OCI-LY7 (cell line): Measurements from ENCODE around the gene GPD1. TPM values are rescaled to one million over a fixed set of nuclear protein-coding genes. Genes with fewer than 3 reads are reported as not detected.

Experiments
- BruUV-seq: library from RNA; stranded (reverse); fragments of 400-500 nt; replicated peaks from 2 replicates; lab custom pipeline; 2021; lab: Mats Ljungman, UMichigan
- CTCF ChIA-PET: fragments of 300-600 bp; sonication (Branson Sonifier 250); formaldehyde crosslinking; loops from one replicate; lab custom pipeline; 2022; ENCODE audit warnings: antibody characterized with exemption; ENCODE audit not compliant: unreplicated experiment; lab: Charles Lee
- POLR2A ChIA-PET: fragments of 300-600 bp; sonication (Branson Sonifier 250); formaldehyde crosslinking; loops from one replicate; lab custom pipeline; 2022; ENCODE audit warnings: antibody characterized with exemption; lab: Charles Lee
- DNase-seq: peaks from one replicate; pipeline ENCODE4 v3.0.0-alpha.2; 2015; ENCODE audit warnings: low spot score
- H2AFZ ChIP-seq: fragments of 200-600 bp; sonication (generic), shearing (Covaris generic); 2 replicates; pipeline ENCODE4 v1.6.1; 2014; ENCODE audit warnings: mild to moderate bottlenecking, antibody characterized with exemption, low read length, moderate library complexity
- H3K27ac ChIP-seq: fragments of 200-600 bp; sonication (generic); 2 replicates; pipeline ENCODE4 v1.5.1; 2014; ENCODE audit warnings: mixed run types, low read depth, mild to moderate bottlenecking, moderate library complexity, low read length, inconsistent platforms; ENCODE audit not compliant: poor library complexity, severe bottlenecking
- H3K36me3 ChIP-seq: fragments of 200-600 bp; sonication (generic); 2 replicates; pipeline ENCODE4 v1.6.1; 2014; ENCODE audit warnings: mild to moderate bottlenecking, antibody characterized with exemption, low read length, moderate library complexity, mixed read lengths; ENCODE audit not compliant: insufficient read depth
- H3K4me1 ChIP-seq: fragments of 200-600 bp; sonication (generic); 2 replicates; pipeline ENCODE4 v1.5.1; 2014; ENCODE audit warnings: mild to moderate bottlenecking, low read length; ENCODE audit not compliant: insufficient read depth, poor library complexity, severe bottlenecking
- H3K4me2 ChIP-seq: fragments of 200-600 bp; sonication (generic); 2 replicates; pipeline ENCODE4 v1.6.1; 2014; ENCODE audit warnings: mild to moderate bottlenecking, low read length
- H3K4me3 ChIP-seq: fragments of 200-600 bp; sonication (generic); 2 replicates; pipeline ENCODE4 v1.5.1; 2014; ENCODE audit warnings: mild to moderate bottlenecking, low read depth, low read length; ENCODE audit not compliant: poor library complexity, severe bottlenecking
- H3K79me2 ChIP-seq: fragments of 200-600 bp; sonication (generic); 2 replicates; pipeline ENCODE4 v1.6.1; 2016; ENCODE audit warnings: low read depth, mild to moderate bottlenecking, low read length, moderate library complexity, mixed read lengths; ENCODE audit not compliant: insufficient read depth
- H3K9me2 ChIP-seq: fragments of 200-600 bp; sonication (generic); 2 replicates; pipeline ENCODE4 v1.6.1; 2016; ENCODE audit warnings: mild to moderate bottlenecking, low read length, mixed read lengths; ENCODE audit not compliant: insufficient read depth
- H3K9me3 ChIP-seq: fragments of 200-600 bp; sonication (generic); 2 replicates; pipeline ENCODE4 v1.6.1; 2014; ENCODE audit warnings: mild to moderate bottlenecking, mixed run types, low read length, mixed read lengths
- H4K20me1 ChIP-seq: fragments of 200-600 bp; sonication (generic); 2 replicates; pipeline ENCODE4 v1.6.1; 2014; ENCODE audit warnings: mild to moderate bottlenecking, antibody characterized with exemption, low read length, moderate library complexity, mixed read lengths; ENCODE audit not compliant: insufficient read depth
- CTCF ChIP-seq: fragments of 200-600 bp; sonication (generic); conservative IDR thresholded peaks from 2 replicates; pipeline ENCODE4 v1.5.1; 2014; ENCODE audit warnings: mild to moderate bottlenecking, antibody characterized with exemption, low read length, moderate library complexity, mixed read lengths
- EZH2phosphoT487 ChIP-seq: fragments of 200-600 bp; sonication (generic); IDR thresholded peaks from 2 replicates; pipeline ENCODE4 v1.6.1; 2018; ENCODE audit warnings: low read depth, borderline replicate concordance, mild to moderate bottlenecking, mixed run types, antibody characterized with exemption, low read length, moderate library complexity, mixed read lengths
- intact Hi-C: fragments of 100-400 bp; cut with micrococcal nuclease; formaldehyde crosslinking; loops from one replicate; pipeline ENCODE4 v1.10.0; 2022; ENCODE audit not compliant: unreplicated experiment
- total RNA-seq, 2 experiments: library from RNA; depleted of rRNA in 1 of 2; stranded (reverse); fragments of >200 nt in 1 of 2; shearing (Covaris generic) in 1 of 2; gene quantifications; 2 replicates each; pipeline ENCODE4 v1.2.3, GENCODE V29; 2014 to 2022

GPD1 gene
- total RNA-seq, 2 experiments from 2014 or later: 0.47 to 1.2 TPM

GRCh38 chr12:50119387-50119786 lies 15.6 kb downstream of the GPD1 start:
- no peak for DNase-seq
- Histone ChIP-seq H3K27ac (no peak overlapping the region), H3K4me1 (peaks cover 1% of the 10 kb centered on the region), H3K36me3 (peaks cover 82% of the 10 kb centered on the region), H4K20me1 (0 out of 2 replicates have a peak, but pooled peaks cover 4% of the 10 kb centered on the region), H2AFZ (no peak overlapping the region), H3K4me2 (no peak overlapping the region), H3K4me3 (no peak overlapping the region), H3K79me2 (peaks cover 27% of the 10 kb centered on the region), H3K9me2 (no peaks in the 10 kb centered on the region), H3K9me3 (no peaks in the 10 kb centered on the region)
- no TSS peak for BruUV-seq
- ChIA-PET POLR2A (interaction anchor here (0.8 kb wide), 1 partner anchor 10 kb away, joined by 3 read pairs; no protein-coding TSS in a partner anchor), CTCF (no interaction called here)
- TF ChIP-seq EZH2phosphoT487 (no peak), CTCF (no peak)
- intact Hi-C loops: no loop called here

- H3K79me2 ChIP-seq: peaks cover 21% of the 10 kb centered on the region; the same call in 1 of the 2 replicates
- H3K4me3 ChIP-seq: no peak overlapping the region
- BruUV-seq: no TSS peak
- TF ChIP-seq CTCF (no peak), EZH2phosphoT487 (no peak)
- H3K4me1 ChIP-seq: peaks cover 5% of the 10 kb centered on the region
- H4K20me1 ChIP-seq: 0 out of 2 replicates have a peak, but pooled peaks cover 4% of the 10 kb centered on the region
- ChIA-PET POLR2A (interaction anchor here (1.3 kb wide), 1 partner anchor 9 kb away, joined by 3 read pairs; the partner anchor contains the start of gene COX14), CTCF (interaction anchor here (0.9 kb wide), 1 partner anchor 9 kb away, joined by 3 read pairs; no protein-coding TSS in a partner anchor)
- no peak for DNase-seq
- H3K27ac ChIP-seq: no peak overlapping the region
- H2AFZ ChIP-seq: no peak overlapping the region
- H3K36me3 ChIP-seq: peaks cover 88% of the 10 kb centered on the region
- H3K4me2 ChIP-seq: no peak overlapping the region
- no peaks in the 10 kb centered on the region for H3K9me3 ChIP-seq
- no peaks in the 10 kb centered on the region for H3K9me2 ChIP-seq
- intact Hi-C loops: no loop called here
These were observed 16.7 kb downstream of the GPD1 start for GRCh38 chr12:50120521-50120920.

GRCh38 chr12:50120953-50121352 lies 17.1 kb downstream of the GPD1 start:
- peaks cover 88% of the 10 kb centered on the region for H3K36me3 ChIP-seq

More at GRCh38 chr12:50120953-50121352, 17.1 kb downstream of the GPD1 start:
- Histone ChIP-seq H4K20me1 (0 out of 2 replicates have a peak, but pooled peaks cover 4% of the 10 kb centered on the region), H3K4me3 (no peak overlapping the region), H2AFZ (no peak overlapping the region), H3K9me2 (no peaks in the 10 kb centered on the region), H3K27ac (no peak overlapping the region), H3K4me2 (no peak overlapping the region), H3K4me1 (peaks cover 6% of the 10 kb centered on the region), H3K79me2 (peaks cover 21% of the 10 kb centered on the region; the same call in 1 of the 2 replicates), H3K9me3 (no peaks in the 10 kb centered on the region)
- no peak for DNase-seq
- ChIA-PET CTCF (interaction anchor here (0.9 to 1.0 kb wide), 2 partner anchors 8 to 11 kb away, joined by 3 to 4 read pairs; no protein-coding TSS in a partner anchor), POLR2A (interaction anchor here (1.3 kb wide), 1 partner anchor 9 kb away, joined by 3 read pairs; the partner anchor contains the start of gene COX14)
- BruUV-seq: no TSS peak
- intact Hi-C loops: no loop called here
- TF ChIP-seq CTCF (no peak), EZH2phosphoT487 (no peak)
